ENCODE measurements around the gene PHACTR1. TPM values are rescaled to one million over a fixed set of nuclear protein-coding genes. Genes with fewer than 3 reads are reported as not detected.

The PHACTR1 gene
- total RNA-seq, 4 donors from 2014 or later: 1.5 to 3.6 (median 2.5) TPM

GRCh38 chr6:13045676-13046075, 329.1 kb downstream of the PHACTR1 start:
- no peak overlapping the region for H3K4me3 ChIP-seq (ENCODE audit: low read depth, poor library complexity, severe bottlenecking)
- TF ChIP-seq CTCF (IDR thresholded peaks at IDR 0.05): no peak
- no peak for TF ChIP-seq POLR2A (IDR thresholded peaks at IDR 0.05)
- DNase-seq (ENCODE audit: low spot score in 2 of 2): no peak
- intact Hi-C loops (cut with DNase I; ENCODE audit: low total_unique reads): no loop called here
- 73 to 85% methylated on average over 2 of the region's 2 CpGs for WGBS, 2 donors

DNA sequence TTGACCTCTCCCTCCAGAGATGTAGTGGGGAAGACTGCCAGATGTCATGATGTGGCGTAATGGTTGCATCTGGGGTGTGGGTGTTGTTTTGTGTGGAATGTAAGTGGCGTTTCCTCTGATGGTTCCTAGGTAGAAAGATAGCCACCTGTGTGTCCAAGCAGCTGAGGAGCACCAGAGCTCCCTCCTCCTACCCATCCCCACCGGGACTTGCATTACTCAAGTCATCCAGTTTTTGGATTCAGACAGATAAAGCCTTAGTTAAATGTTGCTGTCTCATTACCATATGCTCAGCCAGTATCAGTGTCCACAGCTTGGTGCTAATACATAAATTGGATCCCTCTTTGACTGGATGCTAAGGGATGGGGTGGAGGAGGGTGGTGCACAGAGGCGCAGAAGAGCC, 329.5 kb downstream of the PHACTR1 start:
- intact Hi-C loops (cut with DNase I; ENCODE audit: low total_unique reads): no loop called here
- no peak for DNase-seq (ENCODE audit: low spot score in 2 of 2)
- no peak overlapping the region for H3K4me3 ChIP-seq (ENCODE audit: low read depth, poor library complexity, severe bottlenecking)
- TF ChIP-seq CTCF (IDR thresholded peaks at IDR 0.05): no peak
- no peak for TF ChIP-seq POLR2A (IDR thresholded peaks at IDR 0.05)
- WGBS, 2 donors: 70 to 80% methylated on average over 4 of the region's 4 CpGs

- intact Hi-C loops (cut with DNase I; ENCODE audit: low total_unique reads): no loop called here
- no peak for DNase-seq (ENCODE audit: low spot score in 2 of 2)
- TF ChIP-seq POLR2A (IDR thresholded peaks at IDR 0.05): no peak
- TF ChIP-seq CTCF (IDR thresholded peaks at IDR 0.05): no peak
- no peak overlapping the region for H3K4me3 ChIP-seq (ENCODE audit: low read depth, poor library complexity, severe bottlenecking)
- WGBS, 2 donors: 29 to 40% methylated on average over 2 of the region's 2 CpGs
Observed at GRCh38 chr6:13048113-13048512, 331.5 kb downstream of the PHACTR1 start.

DNA sequence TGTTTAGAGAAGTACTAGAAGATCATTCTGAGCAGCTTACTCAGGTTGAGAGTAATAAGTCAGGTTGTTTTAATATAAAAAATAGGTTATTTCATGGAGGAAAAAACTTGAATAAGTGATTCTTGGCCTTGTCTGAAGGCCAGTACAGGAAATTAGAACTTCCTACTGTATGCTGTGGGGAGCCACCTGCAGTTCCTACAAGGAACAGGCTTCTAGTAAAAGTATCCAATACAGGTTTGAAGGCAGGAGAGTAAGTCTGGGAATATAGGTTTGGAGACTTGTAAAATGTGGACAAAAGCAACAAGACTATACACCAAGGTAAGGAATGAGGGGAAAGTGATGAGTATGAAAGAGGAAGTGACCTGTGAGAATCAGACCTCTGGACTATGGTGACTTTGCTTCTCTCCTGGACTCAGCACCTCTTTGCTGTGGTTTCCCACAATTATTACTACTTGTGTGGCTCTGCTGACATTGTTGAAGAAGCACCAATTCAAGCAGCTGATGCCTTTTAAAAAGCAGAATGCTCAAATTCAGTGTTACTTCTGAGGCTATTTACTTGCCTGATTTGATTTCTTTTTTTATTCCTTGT, 333.2 kb downstream of the PHACTR1 start:
- intact Hi-C loops (cut with DNase I; ENCODE audit: low total_unique reads): no loop called here
- no peak overlapping the region for H3K4me3 ChIP-seq (ENCODE audit: low read depth, poor library complexity, severe bottlenecking)
- TF ChIP-seq CTCF (IDR thresholded peaks at IDR 0.05) (no peak), POLR2A (IDR thresholded peaks at IDR 0.05) (no peak)
- DNase-seq (ENCODE audit: low spot score in 2 of 2): no peak

DNA sequence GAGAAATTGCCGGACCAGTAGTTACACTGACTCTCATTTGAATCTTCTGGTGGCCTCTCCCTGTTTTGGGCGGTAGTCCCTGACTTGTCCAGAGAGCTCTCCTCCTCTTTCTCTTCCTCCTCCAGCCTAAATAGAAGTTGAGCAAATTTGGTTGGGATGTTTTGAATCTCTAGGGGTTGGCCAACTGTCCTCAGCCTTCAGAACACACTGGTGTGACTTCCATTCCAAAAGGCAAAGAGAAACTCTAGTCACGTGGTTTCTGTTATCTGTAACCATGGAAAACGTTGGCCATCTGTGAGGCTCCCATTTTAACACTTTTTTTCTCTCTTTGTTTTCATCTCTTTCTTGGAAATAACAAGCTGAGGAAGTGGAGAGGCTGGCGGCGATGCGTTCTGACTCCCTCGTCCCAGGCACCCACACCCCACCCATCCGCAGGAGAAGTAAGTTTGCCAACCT, 336.5 kb downstream of the PHACTR1 start:
- TF ChIP-seq CTCF (IDR thresholded peaks at IDR 0.05): no peak
- no peak for TF ChIP-seq POLR2A (IDR thresholded peaks at IDR 0.05)
- intact Hi-C loops (cut with DNase I; ENCODE audit: low total_unique reads): no loop called here
- DNase-seq (ENCODE audit: low spot score in 2 of 2): peak in 1 of 2 donors; percentile 54
- 60 to 69% methylated on average over 9 of the region's 9 CpGs for WGBS, 2 donors
- H3K4me3 ChIP-seq (ENCODE audit: low read depth, poor library complexity, severe bottlenecking): no peak overlapping the region

GRCh38 chr6:13058051-13058450, 341.5 kb downstream of the PHACTR1 start:
- no peak for TF ChIP-seq CTCF (IDR thresholded peaks at IDR 0.05)
- no peak for TF ChIP-seq POLR2A (IDR thresholded peaks at IDR 0.05)
- no peak for DNase-seq (ENCODE audit: low spot score in 2 of 2)
- 84 to 89% methylated on average over 3 of the region's 3 CpGs for WGBS, 2 donors
- intact Hi-C loops (cut with DNase I; ENCODE audit: low total_unique reads): no loop called here
- no peak overlapping the region for H3K4me3 ChIP-seq (ENCODE audit: low read depth, poor library complexity, severe bottlenecking)

Data from lower leg skin (tissue), 4 donors.